ENCODE measurements around the gene UGT8. TPM values are rescaled to one million over a fixed set of nuclear protein-coding genes. Genes with fewer than 3 reads are reported as not detected.

UGT8 gene, protein sequence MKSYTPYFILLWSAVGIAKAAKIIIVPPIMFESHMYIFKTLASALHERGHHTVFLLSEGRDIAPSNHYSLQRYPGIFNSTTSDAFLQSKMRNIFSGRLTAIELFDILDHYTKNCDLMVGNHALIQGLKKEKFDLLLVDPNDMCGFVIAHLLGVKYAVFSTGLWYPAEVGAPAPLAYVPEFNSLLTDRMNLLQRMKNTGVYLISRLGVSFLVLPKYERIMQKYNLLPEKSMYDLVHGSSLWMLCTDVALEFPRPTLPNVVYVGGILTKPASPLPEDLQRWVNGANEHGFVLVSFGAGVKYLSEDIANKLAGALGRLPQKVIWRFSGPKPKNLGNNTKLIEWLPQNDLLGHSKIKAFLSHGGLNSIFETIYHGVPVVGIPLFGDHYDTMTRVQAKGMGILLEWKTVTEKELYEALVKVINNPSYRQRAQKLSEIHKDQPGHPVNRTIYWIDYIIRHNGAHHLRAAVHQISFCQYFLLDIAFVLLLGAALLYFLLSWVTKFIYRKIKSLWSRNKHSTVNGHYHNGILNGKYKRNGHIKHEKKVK
- polyA plus RNA-seq (2012; rRNA removed), result not detected in 2 replicates
- polyA plus RNA-seq (2012; cell fraction: cytosol; rRNA removed), result not detected in 2 replicates
- polyA plus RNA-seq (2012; cell fraction: nucleus; rRNA removed), result not detected in 2 replicates

- POLR2A ChIA-PET, result no interaction called here
- Histone ChIP-seq H3K27me3 (ENCODE audit: insufficient read depth) (peaks cover 62% of the 10 kb centered on the region), H3K27ac (ENCODE audit: low read depth in 2 of 2, low read length in 1 of 2) (no peak within 1 kb of the TSS), H3K79me2 (ENCODE audit: insufficient read depth) (no peaks in the 10 kb centered on the region), H4K20me1 (ENCODE audit: insufficient read depth) (no peaks in the 10 kb centered on the region), H3K4me3 (ENCODE audit: low read depth in 2 of 2, low read length in 1 of 2) (peak within 1 kb of the TSS; percentile 35 to 43), H3K36me3 (replicated peaks in 1 of 2; ENCODE audit: control insufficient read depth in 1 of 2, insufficient read depth in 2 of 2, low read length in 1 of 2) (no peaks in the 10 kb centered on the region), H3K9me3 (no peaks in the 10 kb centered on the region), H3K4me1 (ENCODE audit: control insufficient read depth in 1 of 2, insufficient read depth in 2 of 2, low read depth in 1 of 2, low read length in 1 of 2) (peaks cover 0 to 7% of the 10 kb centered on the region in 2 experiments; a peak in 1 of 4 replicates), H3K9ac (no peak within 1 kb of the TSS), H2AFZ (ENCODE audit: low read depth) (peak within 1 kb of the TSS; percentile 29; the same call in 1 of the 2 replicates), H3K4me2 (peak within 1 kb of the TSS; percentile 79), H3K9me2 (no peaks in the 10 kb centered on the region), H3F3A (replicated peaks; ENCODE audit: insufficient read depth) (no peaks in the 10 kb centered on the region)
- DNase-seq, result peak; percentile 77
- CTCF ChIA-PET, result interaction anchor here (1.4 kb wide), 1 partner anchor 96 kb away, joined by 3 read pairs; no protein-coding TSS in a partner anchor
- TF ChIP-seq TCF12 (IDR thresholded peaks at IDR 0.05) (no peak), RFX5 (IDR thresholded peaks at IDR 0.05; ENCODE audit: low read length) (no peak), GABPA (IDR thresholded peaks at IDR 0.05; ENCODE audit: low read depth) (no peak), SMC3 (IDR thresholded peaks at IDR 0.05; ENCODE audit: low read depth, low read length) (no peak), FOXM1 (IDR thresholded peaks at IDR 0.05; ENCODE audit: low read depth) (no peak), RCOR1 (IDR thresholded peaks at IDR 0.05; ENCODE audit: low read length) (no peak), FOSL2 (IDR thresholded peaks at IDR 0.05; ENCODE audit: borderline replicate concordance, low read depth) (no peak), USF2 (IDR thresholded peaks at IDR 0.05; ENCODE audit: borderline replicate concordance, low read depth, low read length) (no peak), SIN3A (IDR thresholded peaks at IDR 0.05; ENCODE audit: borderline replicate concordance, low read depth, low read length) (no peak), POLR2AphosphoS5 (IDR thresholded peaks at IDR 0.05; ENCODE audit: low read depth, low read length) (no peak), EZH2phosphoT487 (IDR thresholded peaks at IDR 0.05; ENCODE audit: borderline replicate concordance, low read depth) (no peak), MXI1 (IDR thresholded peaks at IDR 0.05; ENCODE audit: low read depth, low read length) (no peak), YY1 (IDR thresholded peaks at IDR 0.05; ENCODE audit: low read depth) (no peak)
- TF ChIP-seq, protein P1, sequence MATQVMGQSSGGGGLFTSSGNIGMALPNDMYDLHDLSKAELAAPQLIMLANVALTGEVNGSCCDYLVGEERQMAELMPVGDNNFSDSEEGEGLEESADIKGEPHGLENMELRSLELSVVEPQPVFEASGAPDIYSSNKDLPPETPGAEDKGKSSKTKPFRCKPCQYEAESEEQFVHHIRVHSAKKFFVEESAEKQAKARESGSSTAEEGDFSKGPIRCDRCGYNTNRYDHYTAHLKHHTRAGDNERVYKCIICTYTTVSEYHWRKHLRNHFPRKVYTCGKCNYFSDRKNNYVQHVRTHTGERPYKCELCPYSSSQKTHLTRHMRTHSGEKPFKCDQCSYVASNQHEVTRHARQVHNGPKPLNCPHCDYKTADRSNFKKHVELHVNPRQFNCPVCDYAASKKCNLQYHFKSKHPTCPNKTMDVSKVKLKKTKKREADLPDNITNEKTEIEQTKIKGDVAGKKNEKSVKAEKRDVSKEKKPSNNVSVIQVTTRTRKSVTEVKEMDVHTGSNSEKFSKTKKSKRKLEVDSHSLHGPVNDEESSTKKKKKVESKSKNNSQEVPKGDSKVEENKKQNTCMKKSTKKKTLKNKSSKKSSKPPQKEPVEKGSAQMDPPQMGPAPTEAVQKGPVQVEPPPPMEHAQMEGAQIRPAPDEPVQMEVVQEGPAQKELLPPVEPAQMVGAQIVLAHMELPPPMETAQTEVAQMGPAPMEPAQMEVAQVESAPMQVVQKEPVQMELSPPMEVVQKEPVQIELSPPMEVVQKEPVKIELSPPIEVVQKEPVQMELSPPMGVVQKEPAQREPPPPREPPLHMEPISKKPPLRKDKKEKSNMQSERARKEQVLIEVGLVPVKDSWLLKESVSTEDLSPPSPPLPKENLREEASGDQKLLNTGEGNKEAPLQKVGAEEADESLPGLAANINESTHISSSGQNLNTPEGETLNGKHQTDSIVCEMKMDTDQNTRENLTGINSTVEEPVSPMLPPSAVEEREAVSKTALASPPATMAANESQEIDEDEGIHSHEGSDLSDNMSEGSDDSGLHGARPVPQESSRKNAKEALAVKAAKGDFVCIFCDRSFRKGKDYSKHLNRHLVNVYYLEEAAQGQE (IDR thresholded peaks at IDR 0.05; ENCODE audit: low read depth, low read length), result no peak
- TF ChIP-seq, protein P2, sequence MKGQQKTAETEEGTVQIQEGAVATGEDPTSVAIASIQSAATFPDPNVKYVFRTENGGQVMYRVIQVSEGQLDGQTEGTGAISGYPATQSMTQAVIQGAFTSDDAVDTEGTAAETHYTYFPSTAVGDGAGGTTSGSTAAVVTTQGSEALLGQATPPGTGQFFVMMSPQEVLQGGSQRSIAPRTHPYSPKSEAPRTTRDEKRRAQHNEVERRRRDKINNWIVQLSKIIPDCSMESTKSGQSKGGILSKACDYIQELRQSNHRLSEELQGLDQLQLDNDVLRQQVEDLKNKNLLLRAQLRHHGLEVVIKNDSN (IDR thresholded peaks at IDR 0.05; ENCODE audit: borderline replicate concordance, low read depth), result no peak
- 4% methylated on average over 34 of the region's 84 CpGs for WGBS (ENCODE audit: low lambda C conversion rate)
These were observed at the start of gene UGT8 for GRCh38 chr4:114598191-114599121. TSS of gene UGT8 (plus strand) at chr4:114598807. CDS start at chr4:114622881, 24,074 bp downstream.

Data from SK-N-SH (cell line).